Measurements from ENCODE around the gene FLG2.
"Not testable (repeated sequence)": the region's sequence is repeated elsewhere in the genome, so short reads cannot be mapped to it uniquely, and the experiment has no call there.

Gene FLG2

DNA sequence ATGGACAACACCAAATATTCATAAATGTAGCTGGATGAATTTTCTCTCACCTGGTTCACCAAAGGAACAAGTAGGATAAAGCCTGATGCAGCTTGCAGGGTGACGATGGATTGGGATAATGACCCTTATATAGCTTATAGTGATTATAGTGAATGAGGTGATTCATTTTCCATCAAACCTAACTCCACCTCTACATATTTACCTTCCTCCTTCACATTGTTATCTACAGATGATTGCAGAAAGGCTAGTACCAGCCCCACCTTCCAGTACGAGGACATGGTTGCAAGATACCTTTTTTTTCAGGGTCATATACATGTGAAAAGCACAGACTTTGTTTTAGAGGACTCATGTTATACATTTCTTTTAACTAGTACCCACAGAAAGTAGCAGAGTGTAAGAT is at the start of gene FLG2:
Gene FLG2, minus strand, starts transcription at position 101 of the 400 bp plus-strand sequence. CDS start 1,122 bp downstream, outside the sequence.
- DNase-seq, result no peak

GRCh38 chr1:152408664-152409063 is 48.9 kb upstream of the FLG2 start:
- no peak for DNase-seq

DNA sequence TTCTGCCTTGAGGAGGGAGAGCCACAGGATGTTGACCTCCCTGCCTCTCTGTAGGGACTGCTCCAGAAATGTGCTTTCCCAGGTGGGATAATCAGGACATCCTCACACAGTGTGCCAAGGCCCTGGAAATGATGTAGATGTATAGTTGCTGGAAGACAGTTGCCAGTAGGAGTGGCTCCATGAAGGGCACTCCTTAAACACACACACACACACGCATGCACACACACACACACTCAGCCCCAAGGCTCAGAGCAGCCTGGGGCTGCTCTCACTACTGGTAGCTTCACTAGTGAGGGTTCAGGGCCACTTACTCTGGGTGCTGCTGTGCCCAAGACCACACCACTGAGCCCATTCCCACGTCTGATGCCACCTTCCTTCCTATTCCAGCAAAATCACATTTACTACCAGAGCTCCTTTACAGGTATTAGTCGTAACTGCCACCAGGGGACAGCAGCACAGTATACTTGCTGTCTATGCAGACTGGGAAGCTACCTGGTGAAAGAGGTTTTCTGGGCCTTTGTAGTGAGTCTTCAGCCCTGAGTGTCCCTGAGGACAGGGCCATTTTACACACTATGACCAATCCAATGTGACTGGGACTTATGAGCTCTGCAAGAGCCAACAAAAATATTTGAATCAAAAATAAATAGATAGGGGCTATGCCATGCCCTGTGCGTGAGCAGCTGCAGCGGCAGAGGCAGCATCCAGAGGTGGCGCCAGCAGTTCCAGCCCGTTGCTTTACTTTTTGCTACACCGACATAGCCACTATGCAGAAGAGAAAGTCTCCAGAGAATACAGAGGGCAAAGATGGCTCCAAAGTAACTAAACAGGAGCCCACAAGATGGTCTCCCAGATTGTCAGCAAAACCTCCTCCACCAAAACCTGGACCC is 39.2 kb upstream of the FLG2 start:
- DNase-seq, result no peak

- no peak for DNase-seq
These were observed 37.7 kb upstream of the FLG2 start for GRCh38 chr1:152397474-152397873.

DNA sequence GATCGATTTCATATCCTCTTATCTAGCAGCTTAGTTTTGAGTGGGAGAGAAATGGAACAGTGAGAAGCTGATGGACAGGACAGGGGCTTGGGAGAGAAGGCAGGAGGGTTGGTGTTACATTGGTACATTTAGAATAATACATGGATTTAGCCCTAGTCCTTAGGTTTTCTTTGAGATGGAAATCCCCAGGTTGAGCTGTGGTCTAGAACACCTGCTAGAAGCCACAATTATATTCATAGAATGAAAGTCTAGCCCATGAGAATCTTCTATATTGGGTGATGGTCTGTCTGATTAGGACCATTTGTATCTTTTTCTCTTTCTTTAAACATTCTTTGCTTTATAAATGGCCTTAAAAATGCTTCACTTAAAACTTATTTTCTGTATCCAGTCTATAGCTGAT is 34.3 kb upstream of the FLG2 start:
- no peak for DNase-seq

GRCh38 chr1:152392909-152393308 is 33.1 kb upstream of the FLG2 start:
- no peak for DNase-seq

DNA sequence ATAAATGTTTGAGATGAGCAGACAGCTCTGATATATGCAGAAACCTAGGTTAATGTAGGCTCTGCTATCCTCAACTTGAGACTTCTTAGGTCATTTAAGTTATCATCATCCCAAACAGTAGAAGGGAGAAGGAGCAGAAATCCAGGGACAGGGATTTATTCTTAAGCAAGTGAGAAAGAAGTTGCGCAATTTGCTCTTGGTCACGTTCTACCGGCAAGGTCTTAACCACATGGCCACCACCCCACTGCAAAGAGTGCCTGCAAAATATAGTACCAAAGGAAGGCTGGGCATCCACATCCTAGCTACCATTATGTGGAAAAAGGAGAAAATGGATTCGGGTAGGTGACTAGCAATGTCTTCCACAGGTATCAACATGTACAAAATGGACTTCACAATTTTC is 29.1 kb upstream of the FLG2 start:
- no peak for DNase-seq

DNA sequence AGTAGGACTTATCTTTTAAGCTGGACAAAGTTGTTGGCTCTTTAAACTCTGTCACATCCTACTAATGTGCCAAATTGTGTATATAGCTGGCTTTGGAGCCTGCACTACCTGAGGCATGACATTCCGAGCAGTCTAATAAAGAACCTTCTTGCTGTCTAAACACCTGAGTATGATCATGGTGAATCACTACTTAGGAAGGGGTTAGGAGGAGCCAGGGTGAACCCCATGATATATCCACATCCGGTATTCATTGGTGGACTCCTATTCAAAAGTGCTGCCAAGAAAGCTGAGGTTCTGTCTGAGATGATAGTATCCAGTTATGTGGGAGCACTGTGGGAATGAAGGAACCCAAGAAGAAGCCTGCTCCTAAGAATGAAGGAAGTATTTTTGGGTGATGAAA is 27.1 kb upstream of the FLG2 start:
- DNase-seq, result no peak

- no peak for DNase-seq
These were observed 21.1 kb upstream of the FLG2 start for GRCh38 chr1:152380932-152381331.

GRCh38 chr1:152374451-152374850 is 14.6 kb upstream of the FLG2 start:
- DNase-seq, result no peak

DNA sequence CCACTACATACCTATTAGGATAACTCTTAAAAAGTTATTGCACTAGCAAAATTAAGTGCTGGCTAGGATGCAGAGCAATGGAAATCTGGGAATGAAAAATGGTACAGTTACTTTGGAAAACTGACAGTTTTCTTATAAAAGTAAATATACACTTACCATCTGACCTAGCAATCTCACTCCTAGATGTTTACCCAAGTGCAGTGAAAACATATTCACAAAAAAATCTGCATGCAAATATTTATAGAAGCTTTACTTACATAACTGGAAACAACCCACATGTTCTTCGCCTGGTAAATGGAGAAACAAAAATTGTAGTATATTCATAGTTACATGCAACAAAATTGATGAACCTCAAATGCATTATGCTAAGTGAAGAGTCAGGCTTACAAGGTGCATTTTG is 12.9 kb upstream of the FLG2 start:
- DNase-seq, result no peak

DNA sequence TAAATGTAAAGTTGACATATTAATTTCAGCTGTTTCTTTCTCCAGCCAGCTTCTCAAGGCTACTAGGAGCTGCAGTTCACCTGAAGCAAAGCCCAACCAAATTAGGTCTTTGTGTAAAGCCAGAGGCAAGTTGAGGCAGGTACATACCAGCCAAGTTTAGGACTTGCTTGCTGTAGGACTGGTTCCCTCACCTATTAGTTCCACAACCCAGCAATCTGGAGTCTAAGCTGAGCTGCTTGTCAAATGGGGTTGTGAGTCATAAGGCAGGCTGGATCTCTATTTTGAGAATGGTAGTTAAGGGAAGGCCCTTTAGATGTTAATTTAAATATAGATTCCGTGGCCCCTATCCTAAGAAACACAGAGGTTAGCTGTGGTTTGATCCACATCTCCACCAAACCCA is 7.6 kb upstream of the FLG2 start:
- DNase-seq, result no peak

DNA sequence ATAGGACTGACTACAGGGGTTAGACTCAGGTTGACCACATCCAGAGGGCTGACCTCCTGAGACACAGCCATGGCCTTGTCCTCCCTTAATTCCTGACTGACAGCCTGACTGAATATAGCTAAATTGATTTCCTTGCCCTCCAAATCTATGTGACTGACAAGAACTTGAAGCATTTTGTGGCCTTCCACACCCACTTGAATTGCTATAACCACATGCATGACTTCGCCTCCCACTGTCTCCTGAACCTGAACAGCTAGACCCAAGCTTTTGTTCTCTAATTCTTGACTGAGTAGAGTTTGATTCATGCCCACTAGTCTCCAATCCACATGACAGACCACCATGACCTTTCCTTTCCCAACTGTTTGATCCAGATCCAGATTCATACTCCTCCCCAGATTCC is 3.1 kb downstream of the FLG2 start:
- no peak for DNase-seq

DNA sequence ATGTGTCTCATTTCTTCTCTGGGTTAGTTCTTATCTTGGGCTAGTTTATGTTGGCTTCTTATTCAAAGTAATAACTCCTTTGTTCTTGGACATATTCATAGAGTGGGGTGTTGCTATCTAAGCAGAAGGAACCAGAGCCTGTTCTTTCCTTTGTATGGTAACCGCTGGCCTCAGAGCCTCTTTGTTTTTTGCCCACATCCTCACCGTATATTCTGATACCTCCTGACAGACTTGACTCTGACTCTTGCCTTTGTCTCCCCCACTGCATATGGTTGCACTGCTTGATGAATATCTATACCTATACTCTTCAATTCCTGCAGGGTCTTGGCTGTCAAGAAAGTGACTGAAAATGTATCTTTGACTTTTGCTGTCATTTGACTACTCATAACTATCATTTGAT is 10.2 kb downstream of the FLG2 start:
- no peak for DNase-seq

GRCh38 chr1:152348447-152348846 is 11.4 kb downstream of the FLG2 start:
- no peak for DNase-seq

DNA sequence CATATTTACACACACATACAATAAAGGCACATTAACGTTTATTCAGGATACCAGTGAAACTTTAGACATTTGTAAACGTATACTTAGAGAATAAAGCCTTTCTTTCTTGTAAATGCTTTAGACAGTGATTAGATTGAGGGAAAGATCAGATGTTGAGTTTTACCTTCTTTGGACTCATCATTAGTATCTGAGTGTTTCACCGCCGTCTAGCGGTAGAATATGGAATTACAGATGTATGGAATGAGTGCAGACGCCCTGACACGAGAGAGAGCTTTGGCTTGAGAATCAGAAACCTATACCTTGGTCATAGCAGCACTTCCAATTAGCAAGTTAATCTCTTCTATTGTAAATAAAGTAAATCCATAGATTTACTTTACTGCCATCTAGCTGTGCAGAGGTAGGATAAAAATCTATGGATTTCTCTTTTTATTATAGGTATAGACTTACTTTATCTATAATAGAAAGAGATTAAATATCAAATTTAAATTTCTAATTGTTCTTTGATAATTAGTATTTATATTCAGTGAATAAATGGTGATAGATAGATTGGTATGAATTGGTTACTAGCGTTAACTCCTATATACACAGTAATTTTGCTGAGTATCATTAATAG is 12.6 kb downstream of the FLG2 start:
- DNase-seq, result no peak

DNA sequence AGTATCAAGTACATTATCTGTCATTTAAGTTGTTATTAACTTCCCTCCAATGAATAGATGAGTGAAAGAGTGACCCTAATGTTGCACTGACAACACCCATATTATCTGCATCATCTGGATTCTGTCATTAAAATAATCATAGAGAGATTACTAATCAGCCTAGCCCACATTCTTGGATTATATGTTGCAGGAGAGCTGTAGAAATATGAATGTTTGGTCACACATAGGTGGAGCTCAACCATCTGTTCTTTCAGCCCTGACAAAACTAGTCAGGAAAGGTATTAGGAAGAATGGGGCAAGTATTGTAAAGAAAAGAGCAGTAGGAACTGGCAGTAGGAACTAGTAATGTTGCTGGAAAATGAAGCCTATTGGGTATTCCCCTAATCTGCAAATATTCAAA is 15.4 kb downstream of the FLG2 start:
- no peak for DNase-seq

GRCh38 chr1:152343006-152343405 is 16.8 kb downstream of the FLG2 start:
- no peak for DNase-seq

GRCh38 chr1:152335399-152335798 is 24.4 kb downstream of the FLG2 start:
- no peak for DNase-seq

- DNase-seq, result no peak
These were observed 30.9 kb downstream of the FLG2 start for GRCh38 chr1:152328801-152329391.

DNA sequence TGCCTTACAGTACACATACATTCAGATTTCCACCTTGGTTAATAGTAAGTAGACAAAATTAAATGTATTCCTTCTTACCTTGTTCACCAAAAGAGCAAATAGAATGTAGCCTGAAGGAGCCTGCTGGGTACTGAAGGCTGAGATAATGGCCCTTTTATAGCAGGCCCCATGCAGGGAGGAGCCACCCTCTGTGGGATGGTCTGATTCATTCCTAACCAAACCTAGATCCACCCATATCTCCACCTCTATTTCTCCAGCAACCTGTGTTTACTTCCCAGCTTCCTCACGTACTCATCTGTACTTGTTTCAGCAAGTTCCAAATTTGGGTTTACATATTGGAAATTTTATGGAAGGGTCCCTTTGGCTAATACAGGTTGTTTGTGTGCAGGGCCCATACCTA is 34.7 kb downstream of the FLG2 start, which contains the start of gene FLG:
Gene FLG, minus strand, starts transcription at position 129 of the 400 bp plus-strand sequence. CDS start 9,783 bp downstream, outside the sequence.
- DNase-seq, result no peak

DNA sequence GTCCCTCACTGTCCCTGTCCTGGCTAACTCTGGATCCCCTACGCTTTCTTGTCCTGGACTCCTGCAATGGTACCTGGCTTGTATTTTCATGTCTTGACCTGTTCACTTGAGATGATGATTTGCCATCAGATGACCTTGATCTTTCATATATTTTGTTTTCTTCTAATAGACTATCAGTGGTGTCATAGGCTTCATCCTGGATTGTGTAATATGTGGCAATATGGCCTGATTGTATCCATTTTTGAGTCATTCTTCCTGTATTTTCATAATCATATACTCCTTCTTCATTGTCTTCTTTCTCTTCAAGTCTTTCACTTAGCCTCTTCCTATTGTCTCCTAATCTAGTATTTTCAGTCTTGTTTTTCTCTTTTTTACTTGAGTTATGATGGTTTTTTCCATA is 45.8 kb downstream of the FLG2 start:
- DNase-seq, result no peak

GRCh38 chr1:152313319-152313801 is 46.4 kb downstream of the FLG2 start:
- DNase-seq, result no peak

DNA sequence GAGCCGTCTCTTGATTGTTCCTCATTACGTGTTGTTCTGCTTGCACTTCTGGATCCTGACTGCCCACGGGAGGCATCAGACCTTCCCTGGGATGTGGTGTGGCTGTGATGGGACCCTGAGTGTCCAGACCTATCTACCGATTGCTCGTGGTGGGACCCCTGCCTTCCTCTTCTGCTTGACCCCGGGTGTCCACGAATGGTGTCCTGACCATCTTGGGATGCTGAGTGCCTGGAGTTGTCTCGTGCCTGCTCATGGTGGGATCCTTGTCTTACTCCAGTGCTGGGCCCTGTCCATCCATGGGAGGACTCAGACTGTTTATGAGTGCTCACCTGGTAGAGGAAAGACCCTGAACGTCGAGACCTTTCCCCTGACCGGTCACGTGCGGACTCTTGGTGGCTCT is 47.6 kb downstream of the FLG2 start:
- not testable (repeated sequence) for DNase-seq
